ENCODE measurements around the gene WIPF2.

GRCh38 chr17:40293363-40293762 is 74.3 kb downstream of the WIPF2 start:
- TF ChIP-seq CTCF (conservative IDR thresholded peaks at IDR 0.05) (no peak), ZFX (IDR thresholded peaks at IDR 0.05) (no peak)

Data from C4-2B (cell line).